ENCODE measurements around the gene TGFBRAP1.

DNA sequence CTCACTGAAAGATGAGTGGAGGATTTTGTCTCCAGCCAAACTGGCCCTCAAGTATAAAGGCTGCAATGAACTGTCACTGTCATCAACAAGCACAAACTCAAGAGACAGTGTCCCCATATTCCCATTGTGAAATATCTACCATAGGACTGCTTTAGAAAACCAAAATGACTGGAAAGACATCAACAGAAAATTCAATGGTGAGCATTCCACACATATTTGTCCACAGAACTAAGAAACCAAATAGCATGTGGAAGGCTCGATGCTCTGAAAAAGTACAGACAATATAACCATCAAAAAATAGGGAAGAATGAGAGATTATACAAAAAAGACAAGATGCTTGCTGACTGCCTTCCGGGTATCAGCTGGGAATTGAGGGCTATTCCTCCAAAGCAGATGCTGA lies 37.6 kb downstream of the TGFBRAP1 start:
- TF ChIP-seq POLR2A (IDR thresholded peaks at IDR 0.05; ENCODE audit: low read length) (no peak), GATA1 (IDR thresholded peaks at IDR 0.05; ENCODE audit: low read depth, low read length) (no peak)

Data from erythroblast (primary cell).